ENCODE measurements around the gene RFX1. TPM values are rescaled to one million over a fixed set of nuclear protein-coding genes. Genes with fewer than 3 reads are reported as not detected.
"Not testable (repeated sequence)": the region's sequence is repeated elsewhere in the genome, so short reads cannot be mapped to it uniquely, and the experiment has no call there.

RFX1 gene
- 16.4 TPM for total RNA-seq

GRCh38 chr19:14006085-14006765 is at the start of gene RFX1:
Gene RFX1 (minus strand): TSS chr19:14006320. CDS start chr19:13993843, 12,477 bp downstream.
- peak; percentile 100 for DNase-seq (ENCODE audit: low spot score)

GRCh38 chr19:14055396-14055795 is 49.3 kb upstream of the RFX1 start:
- no peak for DNase-seq (ENCODE audit: low spot score)

GRCh38 chr19:14054721-14055120 is 48.6 kb upstream of the RFX1 start:
- no peak for DNase-seq (ENCODE audit: low spot score)

- no peak for DNase-seq (ENCODE audit: low spot score)
These were observed 48.0 kb upstream of the RFX1 start for GRCh38 chr19:14054099-14054498.

GRCh38 chr19:14053500-14053899 is 47.4 kb upstream of the RFX1 start:
- DNase-seq (ENCODE audit: low spot score): no peak

- DNase-seq (ENCODE audit: low spot score): no peak
These were observed 46.9 kb upstream of the RFX1 start for GRCh38 chr19:14053032-14053431.

GRCh38 chr19:14052470-14052869 is 46.4 kb upstream of the RFX1 start:
- DNase-seq (ENCODE audit: low spot score): no peak

GRCh38 chr19:14051980-14052379 is 45.9 kb upstream of the RFX1 start:
- no peak for DNase-seq (ENCODE audit: low spot score)

GRCh38 chr19:14050961-14051360 is 44.8 kb upstream of the RFX1 start:
- not testable (repeated sequence) for DNase-seq (ENCODE audit: low spot score)

- DNase-seq (ENCODE audit: low spot score): no peak
These were observed 44.4 kb upstream of the RFX1 start for GRCh38 chr19:14050512-14050911.

- DNase-seq (ENCODE audit: low spot score): no peak
These were observed 42.5 kb upstream of the RFX1 start for GRCh38 chr19:14048443-14049153.

- DNase-seq (ENCODE audit: low spot score): not testable (repeated sequence)
These were observed 41.7 kb upstream of the RFX1 start for GRCh38 chr19:14047866-14048265.

- DNase-seq (ENCODE audit: low spot score): not testable (repeated sequence)
These were observed 36.8 kb upstream of the RFX1 start for GRCh38 chr19:14042659-14043608.

GRCh38 chr19:14039181-14039580 is 33.1 kb upstream of the RFX1 start:
- no peak for DNase-seq (ENCODE audit: low spot score)

- no peak for DNase-seq (ENCODE audit: low spot score)
These were observed 29.6 kb upstream of the RFX1 start for GRCh38 chr19:14035706-14036105.

- DNase-seq (ENCODE audit: low spot score): not testable (repeated sequence)
These were observed 29.0 kb upstream of the RFX1 start for GRCh38 chr19:14035159-14035558.

GRCh38 chr19:14033946-14034345 is 27.8 kb upstream of the RFX1 start:
- no peak for DNase-seq (ENCODE audit: low spot score)

- DNase-seq (ENCODE audit: low spot score): peak; percentile 61
These were observed 25.8 kb upstream of the RFX1 start, which contains the start of gene IL27RA for GRCh38 chr19:14031719-14032480. Gene IL27RA (plus strand): TSS chr19:14031762. CDS start chr19:14031873, 111 bp downstream.

- no peak for DNase-seq (ENCODE audit: low spot score)
These were observed 25.0 kb upstream of the RFX1 start for GRCh38 chr19:14030997-14031718.

GRCh38 chr19:14028901-14029300 is 22.8 kb upstream of the RFX1 start:
- no peak for DNase-seq (ENCODE audit: low spot score)
